ENCODE measurements around the gene KL.

DNA sequence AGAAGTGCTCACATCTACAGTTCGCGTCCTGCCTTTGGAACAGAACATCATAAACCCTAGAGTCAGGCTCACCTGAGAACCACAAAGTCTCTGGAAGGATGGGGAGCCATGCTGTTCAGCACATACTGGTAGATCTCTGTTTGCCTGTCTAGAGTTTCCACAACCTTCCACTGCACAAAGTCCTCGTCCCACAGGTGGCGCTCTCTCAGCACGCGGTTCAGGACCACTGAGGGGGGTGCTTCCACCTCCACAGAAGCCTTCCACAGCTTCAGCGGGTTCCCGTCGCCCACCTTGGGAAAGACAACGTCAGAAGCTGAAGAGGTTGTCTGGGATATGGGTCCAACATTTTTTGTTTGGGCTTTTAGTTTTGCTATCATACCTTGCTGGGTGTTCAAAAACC lies 93.6 kb downstream of the KL start:
- TF ChIP-seq EP300 (IDR thresholded peaks at IDR 0.05; ENCODE audit: low read depth): no peak
- TF ChIP-seq, protein P1, sequence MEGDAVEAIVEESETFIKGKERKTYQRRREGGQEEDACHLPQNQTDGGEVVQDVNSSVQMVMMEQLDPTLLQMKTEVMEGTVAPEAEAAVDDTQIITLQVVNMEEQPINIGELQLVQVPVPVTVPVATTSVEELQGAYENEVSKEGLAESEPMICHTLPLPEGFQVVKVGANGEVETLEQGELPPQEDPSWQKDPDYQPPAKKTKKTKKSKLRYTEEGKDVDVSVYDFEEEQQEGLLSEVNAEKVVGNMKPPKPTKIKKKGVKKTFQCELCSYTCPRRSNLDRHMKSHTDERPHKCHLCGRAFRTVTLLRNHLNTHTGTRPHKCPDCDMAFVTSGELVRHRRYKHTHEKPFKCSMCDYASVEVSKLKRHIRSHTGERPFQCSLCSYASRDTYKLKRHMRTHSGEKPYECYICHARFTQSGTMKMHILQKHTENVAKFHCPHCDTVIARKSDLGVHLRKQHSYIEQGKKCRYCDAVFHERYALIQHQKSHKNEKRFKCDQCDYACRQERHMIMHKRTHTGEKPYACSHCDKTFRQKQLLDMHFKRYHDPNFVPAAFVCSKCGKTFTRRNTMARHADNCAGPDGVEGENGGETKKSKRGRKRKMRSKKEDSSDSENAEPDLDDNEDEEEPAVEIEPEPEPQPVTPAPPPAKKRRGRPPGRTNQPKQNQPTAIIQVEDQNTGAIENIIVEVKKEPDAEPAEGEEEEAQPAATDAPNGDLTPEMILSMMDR (IDR thresholded peaks at IDR 0.05): no peak
- TF ChIP-seq POLR2AphosphoS5 (IDR thresholded peaks at IDR 0.05): no peak
- no peak for TF ChIP-seq POLR2A (IDR thresholded peaks at IDR 0.05)

Data from transverse colon (tissue), 4 donors.